HEK293 (cell line): Measurements from ENCODE around the gene CMTM1.
"Not testable (repeated sequence)": the region's sequence is repeated elsewhere in the genome, so short reads cannot be mapped to it uniquely, and the experiment has no call there.

Experiments used
- CTCF ChIA-PET: fragments of 350-600 bp; formaldehyde crosslinking; extraction: SDS; loops from one replicate; lab custom pipeline; 2021; ENCODE audit warnings: antibody characterized with exemption; lab: Yijun Ruan, JAX
- POLR2A ChIA-PET: fragments of 300-600 bp; formaldehyde crosslinking; extraction: SDS; loops from one replicate; lab custom pipeline; 2020; ENCODE audit warnings: antibody characterized with exemption, inconsistent platforms; lab: Yijun Ruan, JAX
- H3K27ac ChIP-seq: fragments of 200-500 bp; sonication (Bioruptor generic); 2 replicates; pipeline ENCODE4 v1.5.1; 2014; ENCODE audit warnings: low read depth, low read length, control low read depth, inconsistent platforms; ENCODE audit errors: extremely low read depth
- H3K36me3 ChIP-seq, 2 experiments: fragments of 200-500 bp in 1 of 2; sonication (Bioruptor generic) in 1 of 2; 1 replicate in 1 of 2; 2 replicates in 1 of 2; pipeline ENCODE4 v1.5.1; 2014 to 2017; ENCODE audit warnings: inconsistent platforms in 2 of 2, low read length in 2 of 2; ENCODE audit not compliant: control insufficient read depth in 2 of 2, insufficient read depth in 1 of 2
- H3K4me1 ChIP-seq: fragments of 200-500 bp; sonication (Bioruptor generic); 2 replicates; pipeline ENCODE4 v1.5.1; 2014; ENCODE audit warnings: mild to moderate bottlenecking, low read length, inconsistent platforms; ENCODE audit not compliant: control insufficient read depth, insufficient read depth
- H3K4me3 ChIP-seq: 2 replicates; pipeline ENCODE4 v1.5.1; 2011; ENCODE audit warnings: low read depth, mild to moderate bottlenecking, control low read depth, low read length, moderate library complexity
- H3K9me3 ChIP-seq: fragments of 200-500 bp; sonication (Bioruptor generic); 2 replicates; pipeline ENCODE4 v1.5.1; 2014; ENCODE audit warnings: low read depth, low read length, inconsistent platforms; ENCODE audit not compliant: control insufficient read depth, insufficient read depth
- KLF8 ChIP-seq: fragments of 450-650 bp; formaldehyde crosslinking; IDR thresholded peaks from 2 replicates; pipeline ENCODE4 v1.5.1; 2016; ENCODE audit warnings: missing biosample characterization, missing genetic modification characterization
- SCRT1 ChIP-seq: fragments of 450-650 bp; formaldehyde crosslinking; IDR thresholded peaks from 2 replicates; pipeline ENCODE4 v1.5.1; 2016; ENCODE audit warnings: missing biosample characterization, missing genetic modification characterization, borderline replicate concordance
- SCRT2 ChIP-seq: fragments of 450-650 bp; formaldehyde crosslinking; IDR thresholded peaks from 2 replicates; pipeline ENCODE4 v1.5.1; 2016; ENCODE audit warnings: missing biosample characterization, missing genetic modification characterization
- TCF7L2 ChIP-seq: IDR thresholded peaks from 2 replicates; pipeline ENCODE4 v1.6.1; 2011; ENCODE audit warnings: low read depth, mild to moderate bottlenecking, inconsistent platforms, low read length, moderate library complexity, borderline replicate concordance
- ZNF121 ChIP-seq: fragments of 450-650 bp; formaldehyde crosslinking; IDR thresholded peaks from 2 replicates; pipeline ENCODE4 v1.5.1; 2016; ENCODE audit warnings: missing biosample characterization, missing genetic modification characterization
- ZNF133 ChIP-seq: fragments of 450-650 bp; formaldehyde crosslinking; IDR thresholded peaks from 2 replicates; pipeline ENCODE4 v1.5.1; 2016; ENCODE audit warnings: missing biosample characterization, missing genetic modification characterization
- ZNF146 ChIP-seq: fragments of 450-650 bp; formaldehyde crosslinking; IDR thresholded peaks from 2 replicates; pipeline ENCODE4 v1.5.1; 2016; ENCODE audit warnings: missing biosample characterization, missing genetic modification characterization
- ZNF157 ChIP-seq: fragments of 450-650 bp; formaldehyde crosslinking; IDR thresholded peaks from 2 replicates; pipeline ENCODE4 v1.5.1; 2016; ENCODE audit warnings: missing biosample characterization, missing genetic modification characterization
- ZNF169 ChIP-seq: fragments of 450-650 bp; formaldehyde crosslinking; IDR thresholded peaks from 2 replicates; pipeline ENCODE4 v1.5.1; 2016; ENCODE audit warnings: missing biosample characterization, missing genetic modification characterization
- ZNF202 ChIP-seq: fragments of 450-650 bp; formaldehyde crosslinking; IDR thresholded peaks from 2 replicates; pipeline ENCODE4 v1.5.1; 2016; ENCODE audit warnings: missing biosample characterization, missing genetic modification characterization, borderline replicate concordance
- ZNF214 ChIP-seq: fragments of 450-650 bp; formaldehyde crosslinking; IDR thresholded peaks from 2 replicates; pipeline ENCODE4 v1.5.1; 2017; ENCODE audit warnings: missing biosample characterization, mild to moderate bottlenecking, missing genetic modification characterization, borderline replicate concordance
- ZNF221 ChIP-seq: fragments of 450-650 bp; formaldehyde crosslinking; IDR thresholded peaks from 2 replicates; pipeline ENCODE4 v1.5.1; 2017; ENCODE audit warnings: missing biosample characterization, missing genetic modification characterization, borderline replicate concordance
- ZNF23 ChIP-seq: fragments of 450-650 bp; formaldehyde crosslinking; IDR thresholded peaks from 2 replicates; pipeline ENCODE4 v1.5.1; 2016; ENCODE audit warnings: missing biosample characterization, missing genetic modification characterization, borderline replicate concordance
- ZNF26 ChIP-seq: fragments of 450-650 bp; formaldehyde crosslinking; IDR thresholded peaks from 2 replicates; pipeline ENCODE4 v1.5.1; 2016; ENCODE audit warnings: missing biosample characterization, missing genetic modification characterization
- ZNF280D ChIP-seq: fragments of 450-650 bp; formaldehyde crosslinking; IDR thresholded peaks from 2 replicates; pipeline ENCODE4 v1.5.1; 2016; ENCODE audit warnings: missing biosample characterization, missing genetic modification characterization
- ZNF324 ChIP-seq: fragments of 450-650 bp; formaldehyde crosslinking; IDR thresholded peaks from 2 replicates; pipeline ENCODE4 v1.5.1; 2016; ENCODE audit warnings: missing biosample characterization, missing genetic modification characterization
- ZNF354C ChIP-seq: fragments of 450-650 bp; formaldehyde crosslinking; IDR thresholded peaks from 2 replicates; pipeline ENCODE4 v1.5.1; 2016; ENCODE audit warnings: missing biosample characterization, missing genetic modification characterization, low read depth, borderline replicate concordance
- ZNF37A ChIP-seq: fragments of 450-650 bp; IDR thresholded peaks from 2 replicates; pipeline ENCODE4 v1.5.1; 2018; ENCODE audit warnings: missing biosample characterization, missing genetic modification characterization
- ZNF473 ChIP-seq: fragments of 450-650 bp; formaldehyde crosslinking; IDR thresholded peaks from 2 replicates; pipeline ENCODE4 v1.5.1; 2017; ENCODE audit warnings: missing biosample characterization, missing genetic modification characterization
- ZNF549 ChIP-seq: fragments of 450-650 bp; IDR thresholded peaks from 2 replicates; pipeline ENCODE4 v1.5.1; 2018; ENCODE audit warnings: missing biosample characterization, missing genetic modification characterization, mild to moderate bottlenecking, inconsistent platforms, moderate library complexity
- ZNF580 ChIP-seq: fragments of 450-650 bp; formaldehyde crosslinking; IDR thresholded peaks from 2 replicates; pipeline ENCODE4 v1.5.1; 2016; ENCODE audit warnings: missing biosample characterization, missing genetic modification characterization
- ZNF626 ChIP-seq: fragments of 450-650 bp; sonication (Bioruptor Pico); formaldehyde crosslinking; IDR thresholded peaks from 2 replicates; pipeline ENCODE4 v1.5.1; 2018; ENCODE audit warnings: missing biosample characterization, missing genetic modification characterization, inconsistent platforms
- ZNF76 ChIP-seq: fragments of 450-650 bp; formaldehyde crosslinking; IDR thresholded peaks from 2 replicates; pipeline ENCODE4; 2016; ENCODE audit warnings: low read depth, missing biosample characterization, missing genetic modification characterization, borderline replicate concordance
- ZSCAN23 ChIP-seq: fragments of 450-650 bp; formaldehyde crosslinking; IDR thresholded peaks from 2 replicates; pipeline ENCODE4 v1.5.1; 2016; ENCODE audit warnings: missing biosample characterization, missing genetic modification characterization

CMTM1 gene

GRCh38 chr16:66562986-66563385, 3.3 kb upstream of the CMTM1 start:
- Histone ChIP-seq H3K4me1 (no peaks in the 10 kb centered on the region), H3K9me3 (no peaks in the 10 kb centered on the region), H3K4me3 (no peak overlapping the region), H3K27ac (no peak overlapping the region), H3K36me3 (peaks cover 5 to 86% of the 10 kb centered on the region in 2 experiments; a peak in 2 of 3 replicates)
- ChIA-PET POLR2A (no interaction called here), CTCF (interaction anchor here (0.6 to 2.6 kb wide), 12 partner anchors 10 to 305 kb away, joined by 3 to 10 read pairs (median 4); partner anchors contain the start of genes CKLF, CMTM2 and DYNC1LI2)
- TF ChIP-seq ZNF221 (tag by site-specific recombination) (no peak), ZNF473 (tag by site-specific recombination) (no peak), ZNF169 (tag by site-specific recombination) (no peak), ZNF157 (tag by site-specific recombination) (no peak), ZNF37A (no peak), ZSCAN23 (tag by site-specific recombination) (no peak)

- H3K4me3 ChIP-seq: no peak overlapping the region
- ChIA-PET CTCF (interaction anchor here (0.6 to 2.6 kb wide), 10 partner anchors 9 to 188 kb away, joined by 3 to 10 read pairs (median 4); partner anchors contain the start of genes CKLF and DYNC1LI2), POLR2A (no interaction called here)
- peaks cover 5 to 79% of the 10 kb centered on the region in 2 experiments; a peak in 2 of 3 replicates for H3K36me3 ChIP-seq
- H3K9me3 ChIP-seq: no peaks in the 10 kb centered on the region
- H3K27ac ChIP-seq: no peak overlapping the region
- no peaks in the 10 kb centered on the region for H3K4me1 ChIP-seq
- TF ChIP-seq ZSCAN23 (tag by site-specific recombination): no peak
- TF ChIP-seq SCRT1 (tag by site-specific recombination): no peak
- no peak for TF ChIP-seq ZNF549
- no peak for TF ChIP-seq ZNF26 (tag by site-specific recombination)
- TF ChIP-seq TCF7L2: no peak
- TF ChIP-seq ZNF146 (tag by site-specific recombination): no peak
- TF ChIP-seq ZNF214: no peak
- no peak for TF ChIP-seq ZNF354C (tag by site-specific recombination)
- no peak for TF ChIP-seq ZNF324
- TF ChIP-seq ZNF626: no peak
- no peak for TF ChIP-seq ZNF121 (tag by site-specific recombination)
- TF ChIP-seq KLF8 (tag by site-specific recombination): no peak
- TF ChIP-seq ZNF133: no peak
- no peak for TF ChIP-seq ZNF76 (tag by site-specific recombination)
- TF ChIP-seq ZNF23 (tag by site-specific recombination): no peak
- TF ChIP-seq SCRT2 (tag by site-specific recombination): no peak
- no peak for TF ChIP-seq ZNF202 (tag by site-specific recombination)
Observed at GRCh38 chr16:66563574-66564334, 2.5 kb upstream of the CMTM1 start.

- H3K27ac ChIP-seq, H3K4me1 ChIP-seq, H3K4me3 ChIP-seq, POLR2A ChIA-PET, H3K9me3 ChIP-seq: not testable (repeated sequence)
- TF ChIP-seq ZNF580 (peak; percentile 78; the same call in 1 of the 2 replicates), ZNF280D (tag by site-specific recombination) (0 out of 2 replicates have a peak, but pooled peaks have one; percentile 53), ZNF146 (tag by site-specific recombination) (peak; percentile 98)
- CTCF ChIA-PET: interaction anchor here (0.9 kb wide), 1 partner anchor 16 kb away, joined by 3 read pairs; no protein-coding TSS in a partner anchor
- peaks cover 5 to 44% of the 10 kb centered on the region in 2 experiments; a peak in 2 of 3 replicates for H3K36me3 ChIP-seq
Observed at GRCh38 chr16:66567270-66567669, 1.0 kb downstream of the CMTM1 start.
